AG09319 (cell line): ENCODE data around the gene SMAD7.

Experiments used
- DNase-seq: peaks from one replicate; pipeline ENCODE4 v3.0.0-alpha.2; 2010; ENCODE audit warnings: low read depth; ENCODE audit errors: extremely low read depth
- TF ChIP-seq, protein P1 (sequence below): IDR thresholded peaks from 2 replicates; pipeline ENCODE4 v1.5.1; 2011; ENCODE audit warnings: low read depth, mild to moderate bottlenecking, inconsistent platforms, low read length, moderate library complexity

Gene SMAD7

DNA sequence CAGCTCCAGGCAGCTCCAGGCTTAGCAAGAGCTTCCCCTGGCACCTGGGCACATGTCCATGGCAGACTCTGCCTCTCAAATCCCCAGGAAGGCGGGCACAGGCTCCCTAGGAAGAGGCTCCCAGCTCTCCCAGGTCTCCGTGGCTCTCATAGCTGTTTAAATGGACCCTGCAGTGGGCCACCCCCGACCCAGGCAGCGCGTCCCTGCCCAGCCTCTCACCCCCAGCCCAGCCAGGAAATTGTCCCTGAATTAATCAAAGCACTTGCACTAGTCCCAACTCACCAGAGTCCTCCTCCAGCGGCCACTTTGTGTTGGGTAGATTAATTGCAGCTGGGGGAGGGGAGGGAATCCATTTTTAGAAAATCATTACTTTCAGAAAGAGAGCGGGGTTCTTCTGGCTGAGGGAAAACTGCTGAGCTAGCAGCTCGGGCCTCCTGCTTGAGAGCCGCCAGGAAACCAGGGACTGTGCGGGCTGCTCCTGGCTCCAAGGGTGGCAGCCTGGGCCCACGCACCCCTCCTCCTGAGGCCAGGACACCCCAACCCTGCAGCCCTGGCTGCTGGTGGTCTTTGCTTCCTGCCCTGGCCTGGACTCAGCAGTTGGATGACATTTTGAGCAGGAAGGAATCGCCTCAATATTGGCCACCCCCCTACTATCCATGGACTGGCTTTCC lies 36.0 kb downstream of the SMAD7 start:
- DNase-seq, result no peak
- TF ChIP-seq, protein P1, sequence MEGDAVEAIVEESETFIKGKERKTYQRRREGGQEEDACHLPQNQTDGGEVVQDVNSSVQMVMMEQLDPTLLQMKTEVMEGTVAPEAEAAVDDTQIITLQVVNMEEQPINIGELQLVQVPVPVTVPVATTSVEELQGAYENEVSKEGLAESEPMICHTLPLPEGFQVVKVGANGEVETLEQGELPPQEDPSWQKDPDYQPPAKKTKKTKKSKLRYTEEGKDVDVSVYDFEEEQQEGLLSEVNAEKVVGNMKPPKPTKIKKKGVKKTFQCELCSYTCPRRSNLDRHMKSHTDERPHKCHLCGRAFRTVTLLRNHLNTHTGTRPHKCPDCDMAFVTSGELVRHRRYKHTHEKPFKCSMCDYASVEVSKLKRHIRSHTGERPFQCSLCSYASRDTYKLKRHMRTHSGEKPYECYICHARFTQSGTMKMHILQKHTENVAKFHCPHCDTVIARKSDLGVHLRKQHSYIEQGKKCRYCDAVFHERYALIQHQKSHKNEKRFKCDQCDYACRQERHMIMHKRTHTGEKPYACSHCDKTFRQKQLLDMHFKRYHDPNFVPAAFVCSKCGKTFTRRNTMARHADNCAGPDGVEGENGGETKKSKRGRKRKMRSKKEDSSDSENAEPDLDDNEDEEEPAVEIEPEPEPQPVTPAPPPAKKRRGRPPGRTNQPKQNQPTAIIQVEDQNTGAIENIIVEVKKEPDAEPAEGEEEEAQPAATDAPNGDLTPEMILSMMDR, result no peak

DNA sequence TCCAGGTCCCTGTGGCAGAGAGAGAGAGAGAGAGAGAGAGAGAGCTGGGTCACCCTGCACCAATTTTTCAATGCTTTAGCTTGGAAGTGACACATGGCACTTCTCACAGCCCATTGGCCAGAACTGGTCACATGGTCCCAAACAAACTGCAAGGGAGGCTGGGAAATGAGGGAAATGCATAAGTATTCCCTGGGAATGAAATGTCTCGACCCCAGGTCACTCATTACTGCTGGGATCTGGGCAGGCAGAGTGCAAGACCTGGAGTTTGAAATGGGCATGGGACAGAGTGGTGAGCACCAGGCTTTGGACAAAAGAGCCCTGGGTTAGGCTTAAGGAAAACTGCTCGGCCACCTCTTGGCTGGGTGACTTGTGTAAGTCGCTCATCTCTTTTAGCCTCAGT lies 37.0 kb downstream of the SMAD7 start:
- DNase-seq, result no peak

DNA sequence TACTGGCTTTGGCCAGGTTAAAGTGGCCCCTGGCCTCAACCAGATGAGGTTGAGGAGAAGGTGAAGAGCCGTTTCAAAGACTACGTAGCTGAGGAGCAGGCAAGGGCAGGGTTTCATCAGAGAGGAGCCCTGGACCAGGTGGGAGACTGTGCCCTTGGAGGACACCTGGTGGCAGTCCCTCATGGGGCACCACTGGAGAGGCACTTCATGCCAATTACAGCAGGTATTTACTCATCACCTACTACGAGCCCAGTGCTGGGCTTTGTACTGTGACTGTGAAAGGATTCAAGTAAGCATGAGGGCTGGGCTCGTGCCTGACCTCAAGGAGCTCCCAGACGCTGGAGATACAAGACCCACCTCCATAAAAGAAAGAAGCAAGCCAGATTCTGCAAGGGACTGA lies 37.6 kb downstream of the SMAD7 start:
- TF ChIP-seq, protein P1, result no peak; the same call in 1 of the 2 replicates
- DNase-seq, result no peak

More for the DNA sequence above, 37.0 kb downstream of the SMAD7 start:
- TF ChIP-seq, protein P1, result no peak

DNA sequence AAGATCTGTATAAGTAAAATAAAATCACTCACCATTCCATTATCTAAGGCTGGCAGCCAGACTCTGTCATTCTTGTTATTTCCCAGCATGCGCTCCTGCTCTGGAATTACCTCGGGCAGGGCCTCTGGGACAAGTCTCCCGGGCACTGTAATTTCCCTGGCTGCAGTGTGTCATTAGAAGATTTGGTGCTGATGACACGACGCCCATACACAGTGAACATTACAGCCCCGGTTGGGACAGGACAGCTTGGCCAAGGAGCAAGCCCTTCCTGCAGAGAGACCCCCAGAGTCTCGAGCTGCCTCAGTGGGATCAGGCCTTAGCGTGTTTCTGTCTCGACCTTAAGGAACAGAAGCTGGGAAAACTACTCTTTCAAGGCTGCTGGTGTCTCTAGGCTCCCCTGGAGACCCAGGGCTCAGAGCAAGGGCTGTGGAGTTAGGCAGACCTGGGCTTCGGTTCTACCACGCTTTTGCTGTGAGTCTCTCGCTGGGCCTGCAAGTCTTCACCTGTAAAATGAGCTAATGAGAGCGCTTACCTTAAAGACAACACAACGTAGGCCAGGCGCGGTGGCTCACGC lies 39.7 kb downstream of the SMAD7 start:
- DNase-seq, result no peak

DNA sequence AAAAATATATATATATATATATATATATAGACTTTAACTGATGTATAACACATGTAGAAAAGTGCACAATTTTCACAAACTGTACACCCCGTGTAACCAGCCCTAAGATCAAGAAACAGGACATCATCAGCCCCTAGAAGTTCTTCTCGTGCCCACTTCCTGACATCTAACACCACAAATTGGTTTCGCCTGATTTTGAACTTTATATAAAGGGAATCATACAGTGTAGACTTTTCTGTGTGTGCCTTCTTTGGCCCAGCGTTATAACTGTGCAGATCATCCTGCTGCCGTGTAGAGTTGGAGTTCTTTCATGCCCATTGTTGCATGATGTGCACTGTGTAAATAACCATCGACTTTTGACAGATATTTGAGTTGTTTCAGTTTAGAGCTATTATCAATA lies 41.0 kb downstream of the SMAD7 start:
- TF ChIP-seq, protein P1, result no peak
- DNase-seq, result no peak

More for the DNA sequence above, 39.7 kb downstream of the SMAD7 start:
- TF ChIP-seq, protein P1, result no peak

DNA sequence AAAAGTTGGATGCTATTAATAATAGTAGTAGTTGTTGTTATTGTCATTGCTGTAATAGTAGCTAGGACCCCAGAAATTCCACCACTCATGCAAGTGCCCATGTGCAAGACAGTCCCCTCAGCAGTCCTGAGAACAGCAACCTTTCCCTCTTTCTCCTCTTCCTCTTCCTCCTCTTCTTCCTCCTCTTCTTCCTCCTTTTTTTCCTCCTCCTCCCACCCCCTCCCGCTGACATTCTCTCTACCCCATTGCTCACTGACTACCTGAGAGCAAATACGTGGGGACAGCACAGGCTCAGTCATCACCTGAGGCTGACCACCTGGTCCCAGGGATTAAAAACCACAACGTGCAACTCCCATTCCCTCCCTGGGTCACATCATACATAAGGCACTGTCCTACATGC lies 41.8 kb downstream of the SMAD7 start:
- TF ChIP-seq, protein P1, result no peak
- DNase-seq, result no peak

DNA sequence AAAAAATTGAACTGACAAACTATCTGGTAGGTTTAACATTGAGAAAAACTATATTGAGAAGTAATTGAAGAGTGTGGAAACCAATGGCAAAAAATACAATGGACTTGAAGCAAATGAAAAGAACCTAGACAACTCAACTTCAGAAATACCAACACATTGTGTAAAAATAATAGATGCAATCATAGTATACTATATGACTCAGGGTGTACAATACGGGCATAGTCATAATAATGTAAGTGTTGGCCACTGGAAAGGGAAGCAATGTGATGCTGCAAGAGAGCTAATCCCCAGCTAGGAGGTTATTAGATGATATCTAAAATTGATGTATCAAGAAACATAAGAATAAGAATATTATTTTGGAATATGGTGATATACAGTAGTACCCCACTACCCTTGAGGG lies 45.3 kb downstream of the SMAD7 start:
- DNase-seq, result no peak
- TF ChIP-seq, protein P1, result no peak
